ENCODE results near the gene ATAD1.
"Not testable (repeated sequence)": the region's sequence is repeated elsewhere in the genome, so short reads cannot be mapped to it uniquely, and the experiment has no call there.

The ATAD1 gene

GRCh38 chr10:87740254-87740655, 77.8 kb downstream of the ATAD1 start:
- no peak overlapping the region for H3K4me2 ChIP-seq (ENCODE audit: low read length)
- no peaks in the 10 kb centered on the region for H3K79me2 ChIP-seq (ENCODE audit: control insufficient read depth, insufficient read depth, low read length, poor library complexity)
- H3K4me3 ChIP-seq (ENCODE audit: low read depth, low read length): no peak overlapping the region
- H3K14ac ChIP-seq (ENCODE audit: low read length): no peak overlapping the region
- H4K8ac ChIP-seq (ENCODE audit: low read depth, low read length): no peak overlapping the region
- H4K91ac ChIP-seq (ENCODE audit: low read depth, low read length): no peak overlapping the region
- H2BK12ac ChIP-seq (ENCODE audit: low read length): no peak overlapping the region
- no peak overlapping the region for H4K12ac ChIP-seq (ENCODE audit: low read depth, low read length)
- H3K4me1 ChIP-seq (ENCODE audit: control insufficient read depth in 1 of 2, insufficient read depth in 2 of 2, low read length in 2 of 2): no peaks in the 10 kb centered on the region
- no peak overlapping the region for H2BK5ac ChIP-seq (ENCODE audit: low read depth, low read length, poor library complexity)
- no peaks in the 10 kb centered on the region for H3K36me3 ChIP-seq (ENCODE audit: control insufficient read depth in 1 of 2, insufficient read depth in 2 of 2, low read length in 2 of 2)
- H3K9ac ChIP-seq (ENCODE audit: low read length): no peak overlapping the region
- H2AK5ac ChIP-seq (ENCODE audit: low read length): no peak overlapping the region
- no peak overlapping the region for H3K18ac ChIP-seq (ENCODE audit: low read length)
- no peak overlapping the region for H2AFZ ChIP-seq (ENCODE audit: insufficient read depth, low read length, poor library complexity)
- H2BK120ac ChIP-seq (ENCODE audit: insufficient read depth, low read length, poor library complexity): no peak overlapping the region
- no peaks in the 10 kb centered on the region for H3K9me3 ChIP-seq (ENCODE audit: insufficient read depth, low read depth, low read length)
- no peak overlapping the region for H3K27ac ChIP-seq (ENCODE audit: low read depth, low read length)
- peak in 1 of 2 donors; percentile 46 for DNase-seq
- no peaks in the 10 kb centered on the region for H3K79me1 ChIP-seq (ENCODE audit: low read length)
- H3K4ac ChIP-seq (ENCODE audit: low read depth, low read length): no peak overlapping the region
- no peak overlapping the region for H3K23ac ChIP-seq (ENCODE audit: low read length)
- no peaks in the 10 kb centered on the region for H3K27me3 ChIP-seq (ENCODE audit: insufficient read depth, low read length)

- Histone ChIP-seq H2AFZ (ENCODE audit: insufficient read depth, low read length, poor library complexity) (no peak overlapping the region), H3K27ac (ENCODE audit: low read depth, low read length) (no peak overlapping the region), H4K12ac (ENCODE audit: low read depth, low read length) (no peak overlapping the region), H3K18ac (ENCODE audit: low read length) (no peak overlapping the region), H2AK5ac (ENCODE audit: low read length) (no peak overlapping the region), H3K4me3 (ENCODE audit: low read depth, low read length) (no peak overlapping the region), H3K4me1 (ENCODE audit: control insufficient read depth in 1 of 2, insufficient read depth in 2 of 2, low read length in 2 of 2) (peaks cover 0 to 3% of the 10 kb centered on the region in 2 experiments), H3K79me1 (ENCODE audit: low read length) (no peaks in the 10 kb centered on the region), H3K79me2 (ENCODE audit: control insufficient read depth, insufficient read depth, low read length, poor library complexity) (no peaks in the 10 kb centered on the region), H3K23ac (ENCODE audit: low read length) (no peak overlapping the region), H3K4ac (ENCODE audit: low read depth, low read length) (no peak overlapping the region), H3K36me3 (ENCODE audit: control insufficient read depth in 1 of 2, insufficient read depth in 2 of 2, low read length in 2 of 2) (no peaks in the 10 kb centered on the region), H2BK12ac (ENCODE audit: low read length) (no peak overlapping the region), H4K8ac (ENCODE audit: low read depth, low read length) (no peak overlapping the region), H2BK5ac (ENCODE audit: low read depth, low read length, poor library complexity) (no peak overlapping the region), H4K91ac (ENCODE audit: low read depth, low read length) (no peak overlapping the region), H3K9ac (ENCODE audit: low read length) (no peak overlapping the region), H3K27me3 (ENCODE audit: insufficient read depth, low read length) (no peaks in the 10 kb centered on the region), H2BK120ac (ENCODE audit: insufficient read depth, low read length, poor library complexity) (no peak overlapping the region), H3K9me3 (ENCODE audit: insufficient read depth, low read depth, low read length) (no peaks in the 10 kb centered on the region), H3K4me2 (ENCODE audit: low read length) (no peak overlapping the region), H3K14ac (ENCODE audit: low read length) (no peak overlapping the region)
- DNase-seq: no peak
- no CpG with 5 or more reads among the region's 4 CpGs for WGBS (ENCODE audit: extremely low coverage, insufficient coverage, insufficient read length)
These were observed 78.3 kb downstream of the ATAD1 start for GRCh38 chr10:87739703-87740102.

- H3K9me3 ChIP-seq (ENCODE audit: insufficient read depth, low read depth, low read length); H4K8ac ChIP-seq (ENCODE audit: low read depth, low read length); H3K79me1 ChIP-seq (ENCODE audit: low read length); H3K36me3 ChIP-seq (ENCODE audit: control insufficient read depth in 1 of 2, insufficient read depth in 2 of 2, low read length in 2 of 2); H2AFZ ChIP-seq (ENCODE audit: insufficient read depth, low read length, poor library complexity); H3K79me2 ChIP-seq (ENCODE audit: control insufficient read depth, insufficient read depth, low read length, poor library complexity); H3K4ac ChIP-seq (ENCODE audit: low read depth, low read length); H2BK12ac ChIP-seq (ENCODE audit: low read length); H3K27me3 ChIP-seq (ENCODE audit: insufficient read depth, low read length); H3K27ac ChIP-seq (ENCODE audit: low read depth, low read length); H3K23ac ChIP-seq (ENCODE audit: low read length); H3K4me1 ChIP-seq (ENCODE audit: control insufficient read depth in 1 of 2, insufficient read depth in 2 of 2, low read length in 2 of 2); H3K4me2 ChIP-seq (ENCODE audit: low read length); H2BK120ac ChIP-seq (ENCODE audit: insufficient read depth, low read length, poor library complexity); H3K4me3 ChIP-seq (ENCODE audit: low read depth, low read length); H4K91ac ChIP-seq (ENCODE audit: low read depth, low read length); H3K9ac ChIP-seq (ENCODE audit: low read length); H2AK5ac ChIP-seq (ENCODE audit: low read length); H4K12ac ChIP-seq (ENCODE audit: low read depth, low read length); H3K14ac ChIP-seq (ENCODE audit: low read length); H3K18ac ChIP-seq (ENCODE audit: low read length); DNase-seq; H2BK5ac ChIP-seq (ENCODE audit: low read depth, low read length, poor library complexity): not testable (repeated sequence)
- WGBS (ENCODE audit: extremely low coverage, insufficient coverage, insufficient read length): no CpG with 5 or more reads among the region's 1 CpG
These were observed 79.8 kb downstream of the ATAD1 start for GRCh38 chr10:87738253-87738652.

- Histone ChIP-seq H4K8ac (ENCODE audit: low read depth, low read length) (no peak overlapping the region), H3K18ac (ENCODE audit: low read length) (no peak overlapping the region), H3K4me2 (ENCODE audit: low read length) (peak overlapping the region; percentile 52), H3K4ac (ENCODE audit: low read depth, low read length) (no peak overlapping the region), H2BK5ac (ENCODE audit: low read depth, low read length, poor library complexity) (no peak overlapping the region), H3K36me3 (ENCODE audit: control insufficient read depth in 1 of 2, insufficient read depth in 2 of 2, low read length in 2 of 2) (no peaks in the 10 kb centered on the region), H2BK12ac (ENCODE audit: low read length) (no peak overlapping the region), H3K79me2 (ENCODE audit: control insufficient read depth, insufficient read depth, low read length, poor library complexity) (no peaks in the 10 kb centered on the region), H3K23ac (ENCODE audit: low read length) (no peak overlapping the region), H4K12ac (ENCODE audit: low read depth, low read length) (no peak overlapping the region), H2BK120ac (ENCODE audit: insufficient read depth, low read length, poor library complexity) (no peak overlapping the region), H3K27ac (ENCODE audit: low read depth, low read length) (no peak overlapping the region), H3K4me1 (ENCODE audit: control insufficient read depth in 1 of 2, insufficient read depth in 2 of 2, low read length in 2 of 2) (peaks cover 0 to 3% of the 10 kb centered on the region in 2 experiments), H3K4me3 (ENCODE audit: low read depth, low read length) (no peak overlapping the region), H3K27me3 (ENCODE audit: insufficient read depth, low read length) (no peaks in the 10 kb centered on the region), H3K9ac (ENCODE audit: low read length) (no peak overlapping the region), H3K9me3 (ENCODE audit: insufficient read depth, low read depth, low read length) (no peaks in the 10 kb centered on the region), H3K79me1 (ENCODE audit: low read length) (no peaks in the 10 kb centered on the region), H2AK5ac (ENCODE audit: low read length) (no peak overlapping the region), H4K91ac (ENCODE audit: low read depth, low read length) (no peak overlapping the region), H2AFZ (ENCODE audit: insufficient read depth, low read length, poor library complexity) (no peak overlapping the region), H3K14ac (ENCODE audit: low read length) (no peak overlapping the region)
- DNase-seq: peak in 1 of 2 donors; percentile 60
- WGBS (ENCODE audit: extremely low coverage, insufficient coverage, insufficient read length): no CpG with 5 or more reads among the region's 7 CpGs
These were observed 82.8 kb downstream of the ATAD1 start for GRCh38 chr10:87734987-87735827.
